HepG2 (cell line): Measurements from ENCODE around the gene STAT5A. TPM values are rescaled to one million over a fixed set of nuclear protein-coding genes. Genes with fewer than 3 reads are reported as not detected.

ENCODE experiments used
- AHR ChIP-seq: IDR thresholded peaks from 2 replicates; pipeline ENCODE4 v1.6.1; 2018; ENCODE audit warnings: missing genetic modification reagents, missing compliant biosample characterization
- ISL2 ChIP-seq: sonication (generic); formaldehyde crosslinking; IDR thresholded peaks from 2 replicates; pipeline ENCODE4 v1.5.0; 2020; ENCODE audit warnings: missing genetic modification reagents
- NFYB ChIP-seq: sonication (generic); formaldehyde crosslinking; IDR thresholded peaks from 2 replicates; pipeline ENCODE4 v1.4.0; 2020; ENCODE audit warnings: missing genetic modification reagents
- NPAS2 ChIP-seq: sonication (generic); formaldehyde crosslinking; IDR thresholded peaks from 2 replicates; pipeline ENCODE4 v1.8.0; 2022; ENCODE audit warnings: mild to moderate bottlenecking, missing genetic modification reagents, borderline replicate concordance
- NR2F6 ChIP-seq, 2 experiments: IDR thresholded peaks; 2 replicates each; pipeline ENCODE4 v1.6.1; 2016; ENCODE audit warnings: antibody characterized with exemption in 1 of 2, mild to moderate bottlenecking in 1 of 2
- PBX3 ChIP-seq: sonication (generic); formaldehyde crosslinking; IDR thresholded peaks from 2 replicates; pipeline ENCODE4 v1.8.1; 2023; ENCODE audit warnings: missing genetic modification reagents, inconsistent platforms, borderline replicate concordance
- SIN3A ChIP-seq: IDR thresholded peaks from 2 replicates; pipeline ENCODE4 v1.6.1; 2011; ENCODE audit warnings: low read depth, mild to moderate bottlenecking, control low read depth, low read length, borderline replicate concordance
- SMYD3 ChIP-seq: sonication (generic); formaldehyde crosslinking; IDR thresholded peaks from 2 replicates; pipeline ENCODE4 v1.8.1; 2023; ENCODE audit warnings: mild to moderate bottlenecking, missing genetic modification reagents
- UBTF ChIP-seq: sonication (generic); formaldehyde crosslinking; IDR thresholded peaks from 2 replicates; pipeline ENCODE4 v1.4.0; 2020; ENCODE audit warnings: mild to moderate bottlenecking, missing genetic modification reagents
- ZFP1 ChIP-seq: IDR thresholded peaks from 2 replicates; pipeline ENCODE4 v1.6.1; 2016
- ZNF124 ChIP-seq: sonication (generic); formaldehyde crosslinking; IDR thresholded peaks from 2 replicates; pipeline ENCODE4 v1.4.0; 2020; ENCODE audit warnings: missing genetic modification reagents
- ZNF264 ChIP-seq: sonication (generic); formaldehyde crosslinking; IDR thresholded peaks from 2 replicates; pipeline ENCODE4 v1.4.0; 2020; ENCODE audit warnings: missing genetic modification reagents
- ZNF318 ChIP-seq: sonication (generic); formaldehyde crosslinking; IDR thresholded peaks from 2 replicates; pipeline ENCODE4 v1.4.0; 2020; ENCODE audit warnings: mild to moderate bottlenecking, missing genetic modification reagents
- ZNF503 ChIP-seq: sonication (generic); formaldehyde crosslinking; IDR thresholded peaks from 2 replicates; pipeline ENCODE4 v1.4.0; 2020; ENCODE audit warnings: missing genetic modification reagents
- ZNF577 ChIP-seq: sonication (generic); formaldehyde crosslinking; IDR thresholded peaks from 2 replicates; pipeline ENCODE4 v1.4.0; 2020; ENCODE audit warnings: mild to moderate bottlenecking, low read depth, missing genetic modification reagents, borderline replicate concordance
- polyA plus RNA-seq, 8 experiments: library from polyadenylated mRNA; depleted of rRNA in 3 of 8; stranded (reverse) in 7 of 8; unstranded in 1 of 8; fragments of >200 nt; fragmentation: Illumina TruSeq in 4 of 8; extraction: Trizol in 4 of 8; gene quantifications; 2 replicates each; pipeline versions ENCODE4 v1.2.1 to v1.2.3, GENCODE V29; 2011 to 2016; ENCODE audit warnings: low read depth in 4 of 8, missing spikeins in 1 of 8, mixed read lengths in 1 of 8; ENCODE audit not compliant: insufficient read depth in 1 of 8
- total RNA-seq, 5 experiments: library from RNA; depleted of rRNA; stranded (reverse); fragments of >200 nt; fragmentation: Illumina TruSeq; extraction: Trizol; gene quantifications; 2 replicates each; pipeline ENCODE4 v1.2.3, GENCODE V29; 2016; ENCODE audit warnings: low read depth in 1 of 5

STAT5A gene
- total and polyA plus RNA-seq, 2 of the 13 experiments (the other 11 are each of a cell fraction or from before 2014, with no cell fraction given) = 1.4 to 4.1 TPM

DNA sequence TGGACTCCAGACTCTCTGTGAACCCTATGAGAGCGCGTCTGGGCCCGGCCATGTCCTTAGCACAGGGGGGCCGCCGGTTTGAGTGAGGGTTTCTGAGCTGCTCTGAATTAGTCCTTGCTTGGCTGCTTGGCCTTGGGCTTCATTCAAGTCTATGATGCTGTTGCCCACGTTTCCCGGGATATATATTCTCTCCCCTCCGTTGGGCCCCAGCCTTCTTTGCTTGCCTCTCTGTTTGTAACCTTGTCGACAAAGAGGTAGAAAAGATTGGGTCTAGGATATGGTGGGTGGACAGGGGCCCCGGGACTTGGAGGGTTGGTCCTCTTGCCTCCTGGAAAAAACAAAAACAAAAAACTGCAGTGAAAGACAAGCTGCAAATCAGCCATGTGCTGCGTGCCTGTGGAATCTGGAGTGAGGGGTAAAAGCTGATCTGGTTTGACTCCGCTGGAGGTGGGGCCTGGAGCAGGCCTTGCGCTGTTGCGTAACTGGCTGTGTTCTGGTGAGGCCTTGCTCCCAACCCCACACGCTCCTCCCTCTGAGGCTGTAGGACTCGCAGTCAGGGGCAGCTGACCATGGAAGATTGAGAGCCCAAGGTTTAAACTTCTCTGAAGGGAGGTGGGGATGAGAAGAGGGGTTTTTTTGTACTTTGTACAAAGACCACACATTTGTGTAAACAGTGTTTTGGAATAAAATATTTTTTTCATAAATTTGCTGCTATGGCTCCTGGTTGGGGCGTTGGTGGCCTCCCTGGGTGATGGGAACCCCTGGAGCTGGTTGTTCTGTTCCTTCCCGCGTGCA is 23.1 kb downstream of the STAT5A start (continued):
- TF ChIP-seq ISL2 = 0 out of 2 replicates have a peak, but pooled peaks have one; percentile 35
- no peak for TF ChIP-seq SMYD3 (CRISPR knock-in tag)
- no peak for TF ChIP-seq NR2F6 (IDR thresholded peaks at IDR 0.05)
- TF ChIP-seq NR2F6 (CRISPR knock-in tag; IDR thresholded peaks at IDR 0.05) = peak; percentile 73
- TF ChIP-seq NPAS2 (CRISPR knock-in tag) = no peak
- 0 out of 2 replicates have a peak, but pooled peaks have one; percentile 10 for TF ChIP-seq PBX3
- TF ChIP-seq ZNF264 (CRISPR knock-in tag) = peak; percentile 53; the same call in 1 of the 2 replicates
- TF ChIP-seq UBTF (CRISPR knock-in tag) = no peak
- no peak for TF ChIP-seq ZNF318 (CRISPR knock-in tag)
- TF ChIP-seq SIN3A = 0 out of 2 replicates have a peak, but pooled peaks have one; percentile 55
- 0 out of 2 replicates have a peak, but pooled peaks have one; percentile 13 for TF ChIP-seq NFYB (CRISPR knock-in tag)
- TF ChIP-seq AHR = 0 out of 2 replicates have a peak, but pooled peaks have one; percentile 37
- TF ChIP-seq ZFP1 (CRISPR knock-in tag) = peak; percentile 81
- TF ChIP-seq ZNF577 = no peak
- peak; percentile 77; the same call in 1 of the 2 replicates for TF ChIP-seq ZNF124
- TF ChIP-seq ZNF503 (CRISPR knock-in tag) = peak; percentile 35
